Smooth muscle cell (in vitro differentiated cells): ENCODE measurements around the gene ADAMTS14. TPM values are rescaled to one million over a fixed set of nuclear protein-coding genes. Genes with fewer than 3 reads are reported as not detected.

Source experiments
- DNase-seq: peaks from one replicate; lab custom pipeline; 2025; ENCODE audit not compliant: unreplicated experiment; lab: John Stamatoyannopoulos, UW
- H2AFZ ChIP-seq: fragments of 200-600 bp; sonication (generic); 2 replicates; pipeline ENCODE4 v1.6.0; 2016; ENCODE audit warnings: antibody characterized with exemption, low read depth, mild to moderate bottlenecking
- H3F3A ChIP-seq: fragments of 200-600 bp; sonication (generic); 2 replicates; pipeline ENCODE4 v1.6.0; 2017; ENCODE audit warnings: antibody characterized with exemption, low read depth
- H3K27ac ChIP-seq: fragments of 200-600 bp; sonication (generic); 2 replicates; pipeline ENCODE4 v1.5.1; 2016; ENCODE audit warnings: low read depth, mild to moderate bottlenecking
- H3K27me3 ChIP-seq: fragments of 200-600 bp; sonication (generic); 2 replicates; pipeline ENCODE4 v1.6.1; 2016; ENCODE audit warnings: low read depth, mild to moderate bottlenecking
- H3K36me3 ChIP-seq: fragments of 200-600 bp; sonication (generic); 2 replicates; pipeline ENCODE4 v1.5.1; 2016; ENCODE audit warnings: low read depth
- H3K4me1 ChIP-seq: fragments of 200-600 bp; sonication (generic); 2 replicates; pipeline ENCODE4 v1.5.1; 2016; ENCODE audit warnings: low read depth
- H3K4me2 ChIP-seq: fragments of 200-600 bp; sonication (generic); 2 replicates; pipeline ENCODE4 v1.6.0; 2016; ENCODE audit warnings: mild to moderate bottlenecking
- H3K4me3 ChIP-seq: fragments of 200-600 bp; sonication (generic); 2 replicates; pipeline ENCODE4 v1.5.1; 2016; ENCODE audit warnings: mild to moderate bottlenecking
- H3K79me2 ChIP-seq: fragments of 200-600 bp; sonication (generic); 2 replicates; pipeline ENCODE4 v1.6.0; 2016; ENCODE audit warnings: low read depth, mild to moderate bottlenecking
- H3K9ac ChIP-seq: fragments of 200-600 bp; sonication (generic); 2 replicates; pipeline ENCODE4 v1.6.0; 2016; ENCODE audit warnings: low read depth
- H3K9me3 ChIP-seq: fragments of 200-600 bp; sonication (generic); replicated peaks from 2 replicates; pipeline ENCODE4 v1.5.1; 2016; ENCODE audit warnings: low read depth
- H4K20me1 ChIP-seq: fragments of 200-600 bp; sonication (generic); 2 replicates; pipeline ENCODE4 v1.6.0; 2016; ENCODE audit warnings: low read depth
- WGBS: methylation state at CpG from one replicate; pipeline ENCODE4 v1.1.7; 2016; ENCODE audit warnings: low lambda C conversion rate; 5-methylcytosine and 5-hydroxymethylcytosine counted together
- polyA plus RNA-seq: library from polyadenylated mRNA; unstranded; fragments of >200 nt; fragmentation: Nextera tagmentation; extraction: Ambion mirVana; gene quantifications from 2 replicates; pipeline ENCODE4 v1.2.1, GENCODE V29; 2016
- total RNA-seq: library from RNA; depleted of rRNA; stranded (reverse); fragments of >200 nt; gene quantifications from 2 replicates; pipeline ENCODE4 v1.2.3, GENCODE V29; 2014
- TF ChIP-seq, protein P1 (sequence below): fragments of 200-600 bp; sonication (generic); IDR thresholded peaks from 2 replicates; pipeline ENCODE4 v1.5.1; 2017; ENCODE audit warnings: borderline replicate concordance, mild to moderate bottlenecking, antibody characterized with exemption; ENCODE audit not compliant: insufficient read depth, poor library complexity, severe bottlenecking

Gene ADAMTS14
- total and polyA plus RNA-seq, 2 experiments from 2014 or later, result 6.3 to 10.1 TPM

DNA sequence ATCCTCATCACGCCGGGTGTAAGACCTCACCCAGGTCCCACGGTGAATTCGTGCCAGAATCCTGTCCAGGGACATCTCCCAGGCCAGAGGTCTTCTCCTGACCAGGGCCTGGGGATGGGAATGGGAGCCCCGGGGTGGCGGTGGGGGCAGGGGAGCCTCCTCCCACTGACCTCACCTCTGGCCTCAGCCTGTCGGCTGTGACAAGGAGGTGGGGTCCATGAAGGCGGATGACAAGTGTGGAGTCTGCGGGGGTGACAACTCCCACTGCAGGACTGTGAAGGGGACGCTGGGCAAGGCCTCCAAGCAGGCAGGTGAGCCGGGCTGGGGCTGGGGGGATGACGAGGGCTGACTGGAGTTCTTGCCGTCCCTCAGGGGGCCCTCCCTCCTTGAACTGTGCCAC lies 71.6 kb downstream of the ADAMTS14 start:
- Histone ChIP-seq H3K4me1 (no peaks in the 10 kb centered on the region), H4K20me1 (no peaks in the 10 kb centered on the region), H2AFZ (no peak overlapping the region), H3K9ac (no peak overlapping the region), H3K27me3 (no peaks in the 10 kb centered on the region), H3K27ac (no peak overlapping the region), H3K4me3 (no peak overlapping the region), H3K4me2 (no peak overlapping the region), H3K79me2 (no peaks in the 10 kb centered on the region), H3F3A (no peaks in the 10 kb centered on the region), H3K9me3 (no peaks in the 10 kb centered on the region), H3K36me3 (no peaks in the 10 kb centered on the region)
- TF ChIP-seq, protein P1, sequence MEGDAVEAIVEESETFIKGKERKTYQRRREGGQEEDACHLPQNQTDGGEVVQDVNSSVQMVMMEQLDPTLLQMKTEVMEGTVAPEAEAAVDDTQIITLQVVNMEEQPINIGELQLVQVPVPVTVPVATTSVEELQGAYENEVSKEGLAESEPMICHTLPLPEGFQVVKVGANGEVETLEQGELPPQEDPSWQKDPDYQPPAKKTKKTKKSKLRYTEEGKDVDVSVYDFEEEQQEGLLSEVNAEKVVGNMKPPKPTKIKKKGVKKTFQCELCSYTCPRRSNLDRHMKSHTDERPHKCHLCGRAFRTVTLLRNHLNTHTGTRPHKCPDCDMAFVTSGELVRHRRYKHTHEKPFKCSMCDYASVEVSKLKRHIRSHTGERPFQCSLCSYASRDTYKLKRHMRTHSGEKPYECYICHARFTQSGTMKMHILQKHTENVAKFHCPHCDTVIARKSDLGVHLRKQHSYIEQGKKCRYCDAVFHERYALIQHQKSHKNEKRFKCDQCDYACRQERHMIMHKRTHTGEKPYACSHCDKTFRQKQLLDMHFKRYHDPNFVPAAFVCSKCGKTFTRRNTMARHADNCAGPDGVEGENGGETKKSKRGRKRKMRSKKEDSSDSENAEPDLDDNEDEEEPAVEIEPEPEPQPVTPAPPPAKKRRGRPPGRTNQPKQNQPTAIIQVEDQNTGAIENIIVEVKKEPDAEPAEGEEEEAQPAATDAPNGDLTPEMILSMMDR, result no peak
- no peak for DNase-seq
- 99% methylated on average over 12 of the region's 13 CpGs for WGBS

DNA sequence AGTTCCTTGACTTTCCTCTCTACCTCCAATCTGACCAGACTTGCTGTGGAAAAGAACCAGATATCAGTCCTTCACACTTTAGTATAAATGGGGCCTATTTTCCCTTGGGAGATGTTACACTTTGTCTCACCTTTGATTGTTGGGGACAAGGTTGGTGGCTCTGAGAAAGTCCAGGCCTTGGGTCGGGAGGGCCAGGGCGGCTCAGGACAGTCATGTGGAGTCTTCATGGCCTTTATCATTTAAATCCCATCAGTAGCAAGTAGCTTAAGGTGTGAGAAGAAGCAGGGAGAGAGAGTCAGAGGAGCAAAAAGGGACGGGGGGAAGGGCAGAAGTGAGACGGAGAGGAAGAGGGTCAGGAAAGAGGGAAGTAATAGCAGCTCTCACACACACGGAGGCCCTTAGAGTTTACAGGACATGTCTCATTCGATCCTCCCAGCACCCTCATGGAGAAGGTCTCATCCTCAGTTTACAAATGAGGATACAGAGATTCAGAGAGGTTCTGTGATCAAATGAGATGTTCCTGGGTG lies 72.4 kb downstream of the ADAMTS14 start:
- H2AFZ ChIP-seq, result no peak overlapping the region
- no peak overlapping the region for H3K27ac ChIP-seq
- no peak for DNase-seq
- H3F3A ChIP-seq, result no peaks in the 10 kb centered on the region
- H3K9me3 ChIP-seq, result no peaks in the 10 kb centered on the region
- WGBS, result 77% methylated on average over 6 of the region's 6 CpGs
- H3K4me1 ChIP-seq, result no peaks in the 10 kb centered on the region
- H3K27me3 ChIP-seq, result no peaks in the 10 kb centered on the region
- H3K79me2 ChIP-seq, result no peaks in the 10 kb centered on the region
- no peaks in the 10 kb centered on the region for H4K20me1 ChIP-seq
- H3K36me3 ChIP-seq, result no peaks in the 10 kb centered on the region
- TF ChIP-seq, protein P1, result no peak
- H3K4me2 ChIP-seq, result no peak overlapping the region
- no peak overlapping the region for H3K4me3 ChIP-seq
- no peak overlapping the region for H3K9ac ChIP-seq

DNA sequence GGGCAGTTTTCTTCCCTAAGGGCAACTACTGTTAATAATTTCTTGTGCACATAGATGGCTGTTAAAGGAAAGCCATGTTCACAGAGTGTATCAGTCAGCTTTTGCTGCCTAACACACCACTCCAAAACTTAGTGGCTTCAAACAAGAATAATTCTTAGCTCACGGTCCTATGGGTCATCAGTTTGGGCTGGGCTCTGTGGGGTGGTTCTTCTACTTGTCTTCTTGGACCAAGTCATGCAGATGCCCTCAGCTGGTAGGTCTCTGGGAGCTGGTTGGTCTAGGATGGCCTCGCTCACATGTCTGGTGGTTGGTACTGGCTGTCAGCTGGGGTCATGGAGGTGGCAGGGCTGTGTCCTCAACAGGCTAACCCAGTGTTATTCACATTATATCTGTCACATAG lies 73.2 kb downstream of the ADAMTS14 start:
- Histone ChIP-seq H3K4me1 (no peaks in the 10 kb centered on the region), H3K36me3 (no peaks in the 10 kb centered on the region)

More for the DNA sequence above, 73.2 kb downstream of the ADAMTS14 start:
- Histone ChIP-seq H3K27me3 (no peaks in the 10 kb centered on the region), H3K9ac (no peak overlapping the region), H2AFZ (no peak overlapping the region), H3K4me2 (no peak overlapping the region), H3F3A (no peaks in the 10 kb centered on the region), H3K79me2 (no peaks in the 10 kb centered on the region), H4K20me1 (no peaks in the 10 kb centered on the region), H3K9me3 (no peaks in the 10 kb centered on the region), H3K27ac (no peak overlapping the region), H3K4me3 (no peak overlapping the region)
- DNase-seq, result no peak
- TF ChIP-seq, protein P1, result no peak
- WGBS, result 100% methylated on average over 2 of the region's 2 CpGs
